Neural crest cell (in vitro differentiated cells): Measurements from ENCODE around the gene NOTO. TPM values are rescaled to one million over a fixed set of nuclear protein-coding genes. Genes with fewer than 3 reads are reported as not detected.
A peak's percentile ranks its signal among the peaks of the same experiment; 100 is the strongest.

Experiments
- DNase-seq: peaks from one replicate; pipeline ENCODE4 v3.0.0; 2021; ENCODE audit warnings: low read depth, mixed read lengths, low spot score
- H3K27ac Mint-ChIP-seq: one replicate; pipeline ENCODE4 v1.8.0; 2021; ENCODE audit warnings: mild to moderate bottlenecking, mixed read lengths; ENCODE audit not compliant: unreplicated experiment
- H3K27me3 Mint-ChIP-seq: 2 replicates; pipeline ENCODE4 v1.8.0; 2021; ENCODE audit warnings: low read depth, mild to moderate bottlenecking, mixed read lengths
- H3K36me3 Mint-ChIP-seq: 2 replicates; pipeline ENCODE4 v1.8.0; 2021; ENCODE audit warnings: low read depth, mild to moderate bottlenecking, mixed read lengths
- H3K4me1 Mint-ChIP-seq: 2 replicates; pipeline ENCODE4 v1.8.0; 2021; ENCODE audit warnings: mixed read lengths
- H3K4me3 Mint-ChIP-seq: one replicate; pipeline ENCODE4 v1.8.0; 2021; ENCODE audit warnings: mild to moderate bottlenecking, mixed read lengths
- H3K9me3 Mint-ChIP-seq: 2 replicates; pipeline ENCODE4 v1.8.0; 2021; ENCODE audit warnings: mixed read lengths
- CTCF ChIP-seq: fragments of 200-600 bp; sonication (generic); conservative IDR thresholded peaks from 2 replicates; pipeline ENCODE4 v1.5.0; 2021; ENCODE audit warnings: antibody characterized with exemption, mild to moderate bottlenecking
- total RNA-seq: library from RNA; stranded (reverse); gene quantifications from 2 replicates; pipeline ENCODE4 v1.2.1, GENCODE V29; 2021

The NOTO gene
- total RNA-seq, 1 donor from 2014 or later = not detected

GRCh38 chr2:73172963-73173362 is 29.4 kb upstream of the NOTO start:
- H3K36me3 Mint-ChIP-seq = no peaks in the 10 kb centered on the region
- H3K4me3 Mint-ChIP-seq = no peak overlapping the region
- peaks cover 18% of the 10 kb centered on the region for H3K4me1 Mint-ChIP-seq
- H3K27ac Mint-ChIP-seq = no peak overlapping the region
- peaks cover 64% of the 10 kb centered on the region for H3K27me3 Mint-ChIP-seq
- DNase-seq = no peak
- TF ChIP-seq CTCF = no peak
- H3K9me3 Mint-ChIP-seq = no peaks in the 10 kb centered on the region

- H3K27me3 Mint-ChIP-seq = peaks cover 69% of the 10 kb centered on the region
- H3K36me3 Mint-ChIP-seq = no peaks in the 10 kb centered on the region
- no peaks in the 10 kb centered on the region for H3K9me3 Mint-ChIP-seq
- H3K4me1 Mint-ChIP-seq = peaks cover 18% of the 10 kb centered on the region
- H3K4me3 Mint-ChIP-seq = peak overlapping the region; percentile 66
- DNase-seq = no peak
- H3K27ac Mint-ChIP-seq = no peak overlapping the region
- TF ChIP-seq CTCF = no peak
Observed at GRCh38 chr2:73173781-73174180, 28.6 kb upstream of the NOTO start.

GRCh38 chr2:73174244-73174643 is 28.1 kb upstream of the NOTO start:
- Mint-ChIP-seq H3K36me3 (no peaks in the 10 kb centered on the region), H3K4me3 (peak overlapping the region; percentile 66), H3K27me3 (peaks cover 72% of the 10 kb centered on the region), H3K27ac (no peak overlapping the region), H3K9me3 (no peaks in the 10 kb centered on the region), H3K4me1 (peaks cover 18% of the 10 kb centered on the region)
- no peak for TF ChIP-seq CTCF
- no peak for DNase-seq

GRCh38 chr2:73174941-73175662 is 27.3 kb upstream of the NOTO start:
- Mint-ChIP-seq H3K27ac (no peak overlapping the region), H3K4me1 (peaks cover 18% of the 10 kb centered on the region), H3K9me3 (no peaks in the 10 kb centered on the region), H3K4me3 (peak overlapping the region; percentile 27), H3K27me3 (peaks cover 81% of the 10 kb centered on the region), H3K36me3 (no peaks in the 10 kb centered on the region)
- TF ChIP-seq CTCF = no peak
- no peak for DNase-seq

- H3K9me3 Mint-ChIP-seq = no peaks in the 10 kb centered on the region
- H3K27me3 Mint-ChIP-seq = peaks cover 87% of the 10 kb centered on the region
- peaks cover 18% of the 10 kb centered on the region for H3K4me1 Mint-ChIP-seq
- H3K36me3 Mint-ChIP-seq = no peaks in the 10 kb centered on the region
- no peak overlapping the region for H3K4me3 Mint-ChIP-seq
- H3K27ac Mint-ChIP-seq = no peak overlapping the region
- peak; percentile 48 for DNase-seq
- peak; percentile 1 for TF ChIP-seq CTCF
Observed at GRCh38 chr2:73175663-73176204, 26.6 kb upstream of the NOTO start.
